HCEC 1CT (cell line): Measurements from ENCODE around the gene POLR1H.
"Not testable (repeated sequence)": the region's sequence is repeated elsewhere in the genome, so short reads cannot be mapped to it uniquely, and the experiment has no call there.

Experiments
- DNase-seq: peaks from one replicate; pipeline ENCODE4 v3.0.0-alpha.2; 2017

Gene POLR1H, protein sequence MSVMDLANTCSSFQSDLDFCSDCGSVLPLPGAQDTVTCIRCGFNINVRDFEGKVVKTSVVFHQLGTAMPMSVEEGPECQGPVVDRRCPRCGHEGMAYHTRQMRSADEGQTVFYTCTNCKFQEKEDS

DNA sequence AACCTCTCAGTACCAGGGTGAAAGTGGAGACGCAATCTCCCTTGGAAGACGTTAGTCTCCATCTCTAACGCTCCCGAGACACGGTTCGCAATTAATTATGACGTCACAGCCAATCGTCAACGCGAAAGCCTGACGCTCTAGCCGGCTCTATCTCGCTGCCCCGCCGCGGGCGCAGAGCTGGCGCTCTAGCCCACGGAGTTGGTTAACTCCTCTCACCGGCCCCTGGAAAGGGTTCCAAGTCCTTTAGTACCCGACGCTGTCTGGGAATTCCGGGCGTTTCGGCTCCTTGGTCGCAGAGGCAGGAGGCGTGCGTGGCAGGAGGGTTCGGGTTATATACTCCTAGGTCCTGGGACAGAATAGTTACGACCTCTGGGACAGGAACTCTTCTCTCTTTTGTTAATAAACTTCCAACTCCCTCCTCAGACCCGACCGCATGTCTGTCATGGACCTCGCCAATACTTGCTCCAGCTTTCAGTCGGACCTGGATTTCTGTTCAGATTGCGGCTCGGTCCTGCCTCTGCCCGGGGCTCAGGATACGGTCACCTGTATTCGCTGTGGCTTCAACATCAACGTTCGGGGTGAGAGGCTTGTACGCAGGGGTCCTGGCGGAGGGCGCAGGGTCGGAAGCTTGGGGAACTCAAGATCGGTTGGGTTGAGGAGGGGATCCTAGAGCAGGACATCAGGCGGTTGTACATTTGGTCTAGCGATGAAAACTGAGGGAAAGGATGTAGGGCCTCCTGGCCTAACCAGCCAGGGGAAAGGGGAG, at the start of gene POLR1H:
POLR1H (plus strand) TSS at position 174 of the 766 bp plus-strand sequence; CDS start at position 434, 260 bp downstream.
- DNase-seq: peak; percentile 97

DNA sequence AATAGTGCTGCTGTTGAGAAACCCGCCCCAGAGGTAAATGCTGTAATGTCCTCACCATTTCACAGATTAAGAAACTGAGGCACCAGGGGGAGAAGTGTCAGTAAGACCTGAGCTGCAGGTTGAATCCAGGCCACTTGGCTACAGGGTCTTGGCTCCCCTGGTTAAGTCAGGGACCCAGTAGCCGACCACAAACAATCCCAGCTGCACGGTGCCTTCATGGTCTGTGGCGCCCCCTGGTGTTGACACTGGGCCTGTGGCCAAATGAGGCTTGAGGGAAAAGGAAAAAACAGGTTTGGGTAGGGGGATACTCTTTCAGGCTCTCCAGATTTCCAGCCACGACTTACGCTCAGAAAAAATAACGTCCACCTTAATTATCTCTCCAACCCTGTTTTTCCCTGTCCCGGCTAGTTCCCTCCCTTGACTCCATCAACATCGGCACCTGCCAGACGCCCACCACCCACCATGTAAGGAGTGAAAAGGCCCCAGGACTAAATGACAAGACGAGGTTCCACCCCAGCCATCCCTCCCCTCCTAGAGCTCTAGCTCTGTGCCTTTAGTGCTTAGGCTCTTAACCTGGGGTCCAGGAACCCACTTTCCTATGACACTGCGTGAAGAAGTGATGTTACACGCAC, 47.7 kb upstream of the POLR1H start:
- DNase-seq: no peak

DNA sequence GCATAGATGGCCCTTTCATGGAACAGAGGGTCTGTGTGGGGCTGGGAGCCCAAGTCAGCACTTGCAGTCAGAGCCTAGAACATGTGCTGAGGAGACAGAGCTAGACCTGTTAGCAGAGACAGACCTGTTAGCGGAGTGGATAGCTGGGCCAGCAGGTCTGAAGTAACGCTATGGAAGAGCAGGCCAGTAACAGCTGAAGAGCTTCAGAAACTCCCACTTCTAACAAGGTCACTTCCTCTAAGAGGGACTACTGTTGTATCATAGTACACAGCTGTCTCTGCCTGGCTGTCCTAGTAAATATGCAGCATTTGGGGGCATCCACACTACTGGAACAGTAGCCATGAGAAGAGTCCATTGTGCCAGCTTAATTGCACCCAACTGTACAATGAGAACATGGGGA, 41.2 kb upstream of the POLR1H start:
- no peak for DNase-seq

DNA sequence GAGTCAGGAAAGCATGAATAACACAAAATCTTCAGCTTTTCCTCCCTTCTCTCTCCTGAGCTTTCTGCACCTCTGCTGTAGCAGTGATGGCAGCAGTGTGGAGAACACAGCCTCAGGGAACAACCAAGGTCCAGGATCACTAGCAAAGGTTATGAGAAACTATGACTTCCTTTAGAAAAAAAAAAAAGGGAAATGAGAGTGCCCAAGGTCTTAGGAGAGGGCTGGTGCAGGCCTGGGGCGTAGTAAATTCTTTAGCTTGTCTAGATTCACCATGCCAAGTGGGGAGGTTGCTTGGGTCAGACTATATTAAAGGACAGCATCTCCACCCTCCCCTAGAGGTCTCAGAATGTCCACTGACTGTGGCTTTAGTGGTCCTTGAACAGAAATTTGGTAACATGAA, 40.4 kb upstream of the POLR1H start:
- no peak for DNase-seq

DNA sequence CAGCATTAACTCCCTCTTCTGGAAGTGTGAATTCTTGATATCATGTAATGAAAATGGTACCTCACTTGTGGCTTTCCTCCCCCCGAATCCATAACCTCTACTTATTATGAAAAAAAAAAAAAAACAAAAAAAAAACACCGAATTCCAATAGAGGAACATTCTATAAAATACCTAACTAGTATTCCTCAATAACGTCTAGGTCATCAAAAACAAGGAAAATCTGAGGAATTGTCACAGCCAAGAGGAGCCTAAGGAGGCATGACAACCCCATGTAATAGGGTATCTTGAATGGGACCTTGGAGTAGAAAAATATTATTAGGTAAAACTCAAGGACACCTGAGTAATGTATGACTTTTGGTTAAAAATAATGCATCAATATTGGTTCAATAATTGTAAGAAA, 38.9 kb upstream of the POLR1H start:
- DNase-seq: no peak

DNA sequence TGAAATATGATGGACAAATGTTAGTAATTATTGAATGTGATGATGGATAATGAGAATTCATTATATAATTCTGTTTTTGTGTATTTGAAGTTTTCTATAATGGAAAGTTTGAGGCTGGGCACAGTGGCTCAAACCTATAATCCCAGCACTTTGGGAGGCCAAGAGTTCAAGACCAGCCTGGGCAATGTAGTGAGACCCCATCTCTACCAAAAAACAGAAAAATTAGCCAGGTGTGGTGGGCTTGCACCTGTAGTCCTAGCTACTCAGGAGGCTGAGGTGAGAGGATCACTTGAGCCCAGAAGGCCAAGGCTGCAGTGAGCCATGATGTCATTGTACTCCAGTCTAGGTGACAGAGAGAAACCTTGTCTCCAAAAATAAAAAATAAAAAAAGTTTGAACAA, 38.4 kb upstream of the POLR1H start:
- not testable (repeated sequence) for DNase-seq

DNA sequence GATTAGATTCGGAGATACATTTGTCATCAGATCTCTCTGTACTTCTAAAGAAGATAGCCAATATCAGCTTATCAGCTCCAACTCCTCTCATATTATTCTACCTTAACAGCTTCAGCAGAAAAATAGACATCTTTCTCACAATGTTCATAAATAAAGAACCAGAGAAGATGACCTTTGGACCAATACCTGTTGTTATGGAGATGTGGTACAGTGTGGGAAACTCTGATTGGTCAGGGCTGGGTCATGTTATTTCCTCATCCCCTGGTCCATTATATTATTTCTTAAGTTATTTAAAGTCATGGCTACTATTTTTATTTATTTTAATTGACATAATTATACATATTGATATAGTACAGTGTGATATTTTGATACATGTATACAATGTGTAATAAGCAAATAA, 35.9 kb upstream of the POLR1H start:
- no peak for DNase-seq

DNA sequence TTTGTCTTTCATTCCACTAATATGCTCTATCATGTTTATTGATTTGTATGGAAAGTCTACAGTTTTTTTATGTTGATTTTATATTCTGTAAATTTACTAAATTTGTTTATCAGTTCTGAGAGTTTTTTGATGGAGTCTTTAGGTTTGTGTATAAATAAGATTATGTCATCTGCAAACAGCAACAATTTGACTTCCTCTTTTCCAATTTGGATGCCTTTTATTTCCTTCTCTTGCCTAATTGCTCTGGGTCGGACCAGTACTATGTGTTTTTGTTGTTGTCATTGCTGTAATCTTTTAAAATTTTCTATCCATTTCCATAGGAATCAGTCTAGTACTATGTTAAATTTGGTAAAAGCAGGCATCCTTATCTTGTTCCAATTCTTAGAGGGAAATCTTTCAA, 31.5 kb upstream of the POLR1H start:
- DNase-seq: no peak

DNA sequence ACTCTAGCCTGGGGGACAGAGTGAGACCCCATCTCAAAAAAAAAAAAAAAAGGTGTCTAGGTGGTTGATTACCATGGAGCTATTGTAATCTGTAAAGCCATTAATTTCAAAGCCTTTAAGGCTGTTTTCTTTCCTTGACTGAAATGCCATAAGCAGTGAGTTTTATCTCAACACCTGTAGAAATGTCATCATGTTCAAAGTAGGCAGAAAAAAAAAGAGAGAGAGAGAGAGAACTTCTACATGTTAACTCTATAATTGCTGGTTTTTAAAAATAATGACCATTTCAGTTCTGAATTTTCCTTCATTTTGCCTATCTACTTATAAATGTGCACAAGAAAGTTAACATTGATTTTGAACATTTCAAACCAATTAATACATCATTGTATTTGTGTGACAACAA, 29.7 kb upstream of the POLR1H start:
- no peak for DNase-seq

DNA sequence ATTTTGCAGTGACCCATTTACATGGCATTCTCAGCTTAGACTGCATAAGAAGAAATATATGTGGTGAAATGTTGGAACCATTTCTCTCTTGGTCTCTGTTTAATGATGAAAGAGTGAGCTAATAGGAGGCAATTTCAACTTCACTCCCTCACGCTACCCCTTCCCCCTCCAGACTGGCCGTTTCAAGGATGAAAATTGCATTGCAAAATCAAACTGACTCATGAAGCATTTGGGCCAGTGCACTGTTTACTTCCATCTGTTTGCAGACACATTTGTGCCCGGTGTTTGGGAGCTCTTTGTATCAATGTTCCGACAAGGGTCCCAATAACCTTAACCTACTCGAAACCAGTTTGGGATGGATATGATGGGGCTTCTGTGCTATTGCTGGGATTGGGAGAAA, 27.6 kb upstream of the POLR1H start:
- DNase-seq: peak; percentile 67

DNA sequence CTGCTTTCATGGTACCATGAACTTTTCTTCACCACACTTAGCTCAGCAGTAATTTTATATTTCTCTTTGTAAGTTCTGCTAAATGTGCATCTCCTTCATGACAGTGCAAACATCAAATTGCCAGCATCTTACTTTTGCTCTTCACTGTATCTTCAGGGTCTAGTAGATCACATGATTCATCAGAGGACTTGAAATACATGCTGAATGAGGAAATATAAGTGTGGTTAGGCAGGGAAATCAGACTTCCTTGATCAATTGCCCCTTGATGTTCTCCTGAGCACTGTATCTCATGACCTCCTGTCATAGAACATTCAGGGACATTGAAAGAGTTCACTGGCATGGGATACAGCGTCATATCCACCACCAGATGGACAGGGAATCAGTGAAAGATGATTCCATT, 25.3 kb upstream of the POLR1H start:
- DNase-seq: no peak

DNA sequence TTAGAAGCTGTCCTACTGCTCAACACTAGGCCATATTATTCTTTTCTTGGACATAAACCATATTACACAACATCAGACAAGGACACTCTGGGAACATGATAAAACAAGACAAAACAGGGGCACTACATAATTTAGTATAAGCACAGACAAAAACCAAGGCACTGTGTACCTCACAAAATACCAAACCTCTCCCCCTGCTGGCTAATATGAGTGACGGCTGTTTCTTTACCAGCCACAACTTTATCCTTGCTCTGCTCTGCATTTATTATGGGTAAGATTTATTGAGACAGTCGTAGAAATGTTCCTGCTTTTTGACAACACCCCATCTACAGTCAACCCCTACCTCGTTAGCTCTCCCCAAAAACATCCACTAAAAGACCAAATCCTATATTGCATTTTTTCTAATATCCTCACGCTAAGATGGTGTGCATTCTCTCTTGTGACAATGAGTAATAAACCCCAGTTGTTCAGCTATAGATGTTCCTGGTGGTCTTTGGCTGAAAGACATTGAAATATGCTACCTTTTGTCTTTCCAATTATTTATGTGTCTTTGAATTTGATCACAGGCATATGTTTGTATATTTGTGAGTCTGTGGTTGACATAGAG, 23.8 kb upstream of the POLR1H start:
- peak; percentile 38 for DNase-seq

DNA sequence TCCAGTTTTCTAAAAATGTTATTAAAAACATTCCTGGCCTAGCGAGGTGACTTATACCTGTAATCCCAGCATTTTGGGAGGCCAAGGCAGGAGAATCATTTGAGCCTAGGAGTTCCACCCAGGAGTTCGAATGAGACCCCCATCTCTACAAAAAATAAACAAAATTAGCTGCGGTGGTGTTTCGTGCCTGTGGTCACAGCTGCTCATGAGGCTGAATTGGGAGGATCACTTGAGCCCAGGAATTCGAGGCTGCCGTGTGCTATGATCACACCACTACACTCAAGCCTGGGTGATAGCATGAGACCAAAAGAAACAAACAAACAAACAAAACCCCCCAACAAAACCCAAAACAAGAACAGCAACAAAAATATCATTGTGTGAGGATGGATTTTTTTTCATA, 19.8 kb upstream of the POLR1H start:
- DNase-seq: no peak

DNA sequence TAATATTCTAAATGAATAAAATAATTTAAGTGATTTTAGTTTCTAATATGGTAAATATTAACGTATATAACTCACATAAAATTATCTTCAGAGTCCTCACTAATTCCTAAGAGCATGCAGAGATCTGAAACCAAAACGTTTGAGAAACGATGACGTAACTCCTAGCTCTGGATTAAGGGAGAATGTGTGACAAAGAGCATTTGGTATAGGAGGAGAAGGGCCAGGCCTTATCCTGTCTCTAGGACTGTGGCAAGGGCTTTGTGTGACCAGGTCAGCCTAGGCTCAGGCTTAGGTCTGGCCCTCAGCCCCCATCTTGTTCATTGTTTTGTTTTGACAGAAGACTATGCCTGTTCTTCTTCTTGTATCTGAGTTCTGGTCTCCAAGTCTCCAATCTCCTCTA, 19.2 kb upstream of the POLR1H start:
- no peak for DNase-seq

DNA sequence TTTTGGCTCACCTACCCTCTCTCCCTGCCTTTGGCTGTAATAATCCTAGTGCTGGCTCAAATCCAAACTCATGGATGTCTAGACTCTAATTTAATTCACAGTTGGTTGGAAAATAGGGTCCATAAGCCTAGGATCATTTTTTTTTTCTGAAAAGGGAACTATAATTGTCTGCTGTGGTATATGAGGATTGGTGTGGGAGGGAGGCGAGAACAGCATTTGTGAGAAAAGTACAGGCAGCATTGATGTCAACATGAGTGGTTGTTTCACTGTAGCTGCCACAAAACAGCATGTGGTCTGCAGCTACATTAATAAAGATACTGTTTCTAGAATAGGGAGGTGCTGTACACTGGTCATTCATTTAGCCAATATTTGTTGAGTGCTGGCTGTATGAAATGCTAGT, 18.6 kb upstream of the POLR1H start:
- DNase-seq: no peak

DNA sequence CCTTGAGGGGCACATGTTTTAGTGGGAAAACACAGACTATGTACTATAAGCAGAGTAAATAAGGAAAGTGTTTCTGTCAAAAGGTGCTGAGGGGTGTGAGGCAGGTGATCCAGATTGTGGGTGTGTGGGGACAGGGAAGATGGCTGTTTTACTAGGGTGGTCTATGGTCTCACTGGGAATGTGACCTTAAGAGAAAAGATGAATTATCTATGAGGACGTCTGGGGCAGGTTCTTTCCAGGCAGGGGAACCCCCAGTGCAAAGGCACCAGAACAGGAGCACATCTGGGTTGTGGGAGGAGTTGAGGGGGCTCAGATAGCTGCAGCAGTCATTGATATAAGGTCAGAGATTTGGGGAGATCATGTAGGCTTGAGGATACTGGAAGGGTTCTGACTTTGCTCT, 18.2 kb upstream of the POLR1H start:
- no peak for DNase-seq

DNA sequence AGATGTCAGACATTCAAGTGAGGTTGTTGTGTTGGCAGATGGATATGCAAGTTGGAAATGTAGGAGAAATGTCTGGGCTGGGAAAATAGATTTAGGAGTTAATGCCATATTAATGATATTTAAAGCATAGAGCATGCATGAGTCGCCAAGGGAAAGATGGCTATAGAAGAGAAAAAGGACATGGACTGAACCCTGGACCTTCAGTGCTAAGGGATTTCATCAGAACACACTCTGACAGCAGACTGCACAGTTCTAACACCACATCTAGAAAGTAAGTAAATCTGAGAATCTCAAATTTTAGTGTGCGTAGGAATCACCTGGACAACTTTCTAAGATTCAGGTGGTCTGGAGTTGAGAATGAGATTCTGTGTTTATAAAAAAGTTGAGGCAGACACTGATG, 17.3 kb upstream of the POLR1H start:
- no peak for DNase-seq

DNA sequence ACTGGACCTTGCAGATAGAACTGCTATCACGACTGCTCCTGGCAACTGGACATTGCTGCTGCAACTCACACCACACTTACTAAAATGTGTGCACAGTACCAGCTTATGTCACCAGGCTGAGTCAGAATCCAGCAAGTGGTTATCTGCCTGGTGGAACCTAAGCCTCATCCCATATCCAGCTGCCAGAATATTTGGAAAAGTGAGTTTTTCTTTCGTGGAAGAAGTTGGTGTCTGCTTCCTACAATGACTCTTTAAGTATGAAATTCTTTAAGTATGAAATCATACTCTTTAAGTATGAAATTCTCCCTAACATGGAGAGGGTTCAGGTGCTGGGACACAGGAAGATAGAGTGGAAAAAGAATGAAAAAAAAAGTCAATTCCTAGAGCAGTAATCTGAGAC, 16.4 kb upstream of the POLR1H start:
- peak; percentile 70 for DNase-seq

DNA sequence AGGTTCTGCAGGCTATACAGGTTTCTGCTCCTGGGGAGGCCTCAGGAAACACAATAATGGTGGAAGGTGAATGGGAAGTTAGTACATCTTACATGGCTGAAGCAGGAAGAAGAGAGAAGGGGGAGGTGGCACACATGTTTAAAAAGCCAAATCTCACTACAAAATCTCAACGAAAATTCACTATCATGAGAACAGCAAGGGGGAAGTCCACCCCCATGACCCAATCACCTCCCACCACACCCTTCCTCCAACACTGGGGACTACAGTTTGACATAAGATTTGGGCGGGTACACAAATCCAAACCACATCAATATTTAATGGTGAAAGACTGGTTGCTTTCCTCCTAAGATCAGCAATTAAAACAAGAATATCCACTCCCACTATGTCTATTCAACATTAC, 13.8 kb upstream of the POLR1H start:
- no peak for DNase-seq

DNA sequence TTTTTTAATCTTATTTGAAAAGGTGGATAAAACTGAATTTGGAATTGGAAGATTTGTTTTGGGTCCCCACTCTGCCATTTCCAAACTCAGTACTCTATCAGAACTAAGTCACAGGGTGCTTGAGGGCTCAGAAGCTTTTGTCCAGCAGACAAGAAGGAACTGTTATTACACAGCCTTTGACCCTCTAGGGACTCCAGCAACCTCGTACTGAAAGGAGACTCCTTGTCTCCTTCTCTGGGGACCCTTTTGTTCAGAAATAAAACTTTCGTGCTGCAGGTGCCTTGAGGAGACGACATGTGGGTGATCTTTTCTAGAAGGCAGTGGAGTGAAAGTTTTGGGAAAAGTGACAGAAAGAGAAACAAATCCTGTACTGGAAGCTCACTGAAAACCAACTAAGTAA, 7.4 kb upstream of the POLR1H start:
- DNase-seq: no peak

DNA sequence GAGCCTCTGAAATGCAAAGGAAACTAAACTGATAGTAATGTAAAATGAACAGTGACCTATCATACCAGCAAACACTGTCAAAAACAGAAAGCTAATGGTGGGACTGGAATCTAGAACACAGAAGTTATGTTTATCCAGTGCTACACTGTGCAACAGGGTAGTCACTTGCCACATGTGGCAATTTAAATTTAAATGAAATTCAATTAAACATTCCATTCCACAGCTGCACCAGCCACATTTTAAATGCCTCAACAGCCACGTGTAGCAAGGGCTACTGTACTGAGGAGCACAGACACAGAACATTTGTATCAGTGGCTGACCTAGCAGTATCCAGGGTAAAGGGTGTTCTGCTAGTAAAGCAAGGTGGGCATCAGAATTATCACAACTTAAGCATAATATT, 5.6 kb upstream of the POLR1H start:
- no peak for DNase-seq

DNA sequence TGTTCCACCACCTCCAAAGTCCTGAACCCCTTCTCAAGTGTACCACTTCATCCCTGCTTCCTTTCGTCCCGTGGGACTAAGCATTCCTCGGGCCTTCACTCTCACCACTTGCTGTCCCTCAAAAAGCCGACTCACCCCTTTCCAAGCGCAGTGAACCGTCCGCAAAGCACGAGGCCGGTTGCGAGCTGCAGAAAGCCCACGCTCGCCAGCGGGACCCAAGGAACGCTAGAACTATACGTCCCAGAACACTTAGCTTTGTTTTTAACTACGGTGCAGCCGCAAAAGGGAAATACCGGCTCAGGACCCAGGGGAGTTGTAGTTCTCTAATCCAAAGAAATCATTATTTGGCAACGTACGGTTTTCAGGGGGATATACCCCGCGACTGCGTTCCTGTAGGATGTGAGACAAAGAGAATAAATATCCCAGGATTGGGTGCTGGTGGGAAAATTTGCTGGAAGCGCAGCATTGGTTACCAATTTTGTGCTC, 416 bp upstream of the POLR1H start:
- no peak for DNase-seq

DNA sequence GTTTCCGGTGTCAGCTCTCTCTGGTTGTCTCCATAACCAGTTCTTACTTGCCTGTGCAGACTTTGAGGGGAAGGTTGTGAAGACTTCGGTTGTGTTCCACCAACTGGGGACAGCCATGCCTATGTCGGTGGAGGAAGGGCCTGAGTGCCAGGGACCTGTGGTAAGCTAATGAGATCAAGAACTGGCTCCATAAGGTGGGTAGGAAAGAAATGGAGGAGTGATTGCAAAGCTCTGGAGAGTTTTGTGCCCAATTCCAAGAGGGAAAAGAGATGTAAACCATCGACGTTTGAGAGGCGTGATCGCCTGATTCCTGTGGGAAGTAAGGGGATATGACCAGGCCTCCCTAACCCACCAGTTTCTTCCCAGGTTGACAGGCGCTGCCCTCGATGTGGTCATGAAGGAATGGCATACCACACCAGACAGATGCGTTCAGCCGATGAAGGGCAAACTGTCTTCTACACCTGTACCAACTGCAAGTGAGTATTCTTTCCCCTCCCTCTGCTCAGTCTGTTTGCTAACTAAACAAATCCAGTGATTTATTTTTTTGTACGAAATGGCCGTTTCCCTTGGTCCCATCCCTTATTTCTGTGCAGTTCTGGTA, 893 bp downstream of the POLR1H start:
- no peak for DNase-seq
